Measurements from ENCODE around the gene CLRN2. TPM values are rescaled to one million over a fixed set of nuclear protein-coding genes. Genes with fewer than 3 reads are reported as not detected.

CLRN2 gene
- total RNA-seq, 2 donors from 2014 or later, result not detected

DNA sequence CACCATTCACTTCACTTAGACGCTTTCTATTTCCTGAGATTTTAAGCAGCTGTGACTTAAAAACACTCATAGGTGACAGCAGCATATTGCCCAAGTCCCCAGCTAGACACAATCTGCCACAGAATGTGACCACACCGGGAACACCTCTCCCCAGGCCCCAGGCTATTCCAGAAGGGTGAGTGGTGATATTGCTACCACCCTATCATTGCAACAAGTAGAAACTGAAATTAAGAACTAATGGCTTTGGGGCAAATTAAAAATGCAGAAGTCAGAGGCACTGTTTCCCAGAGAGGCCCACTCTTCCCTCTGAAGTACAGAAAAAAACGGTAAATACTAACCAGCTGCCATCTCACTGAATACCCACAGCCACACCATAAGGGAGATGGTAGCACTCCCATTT lies 38.1 kb upstream of the CLRN2 start:
- no peaks in the 10 kb centered on the region for H3K27me3 ChIP-seq (replicated peaks; ENCODE audit: insufficient read depth)
- 86% methylated on average over 3 of the region's 3 CpGs for WGBS
- H3K4me1 ChIP-seq (replicated peaks), result no peaks in the 10 kb centered on the region
- no peaks in the 10 kb centered on the region for H3K9me3 ChIP-seq
- no peak for DNase-seq (ENCODE audit: low spot score)
- intact Hi-C loops (cut with DNase I), result no loop called here
- no peaks in the 10 kb centered on the region for H3K36me3 ChIP-seq
- H3K27ac ChIP-seq, result no peak overlapping the region
- H3K4me3 ChIP-seq, result no peak overlapping the region
- no peak for TF ChIP-seq POLR2A (IDR thresholded peaks at IDR 0.05)
- no peak for TF ChIP-seq POLR2AphosphoS5 (IDR thresholded peaks at IDR 0.05)
- TF ChIP-seq, protein P1, sequence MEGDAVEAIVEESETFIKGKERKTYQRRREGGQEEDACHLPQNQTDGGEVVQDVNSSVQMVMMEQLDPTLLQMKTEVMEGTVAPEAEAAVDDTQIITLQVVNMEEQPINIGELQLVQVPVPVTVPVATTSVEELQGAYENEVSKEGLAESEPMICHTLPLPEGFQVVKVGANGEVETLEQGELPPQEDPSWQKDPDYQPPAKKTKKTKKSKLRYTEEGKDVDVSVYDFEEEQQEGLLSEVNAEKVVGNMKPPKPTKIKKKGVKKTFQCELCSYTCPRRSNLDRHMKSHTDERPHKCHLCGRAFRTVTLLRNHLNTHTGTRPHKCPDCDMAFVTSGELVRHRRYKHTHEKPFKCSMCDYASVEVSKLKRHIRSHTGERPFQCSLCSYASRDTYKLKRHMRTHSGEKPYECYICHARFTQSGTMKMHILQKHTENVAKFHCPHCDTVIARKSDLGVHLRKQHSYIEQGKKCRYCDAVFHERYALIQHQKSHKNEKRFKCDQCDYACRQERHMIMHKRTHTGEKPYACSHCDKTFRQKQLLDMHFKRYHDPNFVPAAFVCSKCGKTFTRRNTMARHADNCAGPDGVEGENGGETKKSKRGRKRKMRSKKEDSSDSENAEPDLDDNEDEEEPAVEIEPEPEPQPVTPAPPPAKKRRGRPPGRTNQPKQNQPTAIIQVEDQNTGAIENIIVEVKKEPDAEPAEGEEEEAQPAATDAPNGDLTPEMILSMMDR (IDR thresholded peaks at IDR 0.05), result no peak

DNA sequence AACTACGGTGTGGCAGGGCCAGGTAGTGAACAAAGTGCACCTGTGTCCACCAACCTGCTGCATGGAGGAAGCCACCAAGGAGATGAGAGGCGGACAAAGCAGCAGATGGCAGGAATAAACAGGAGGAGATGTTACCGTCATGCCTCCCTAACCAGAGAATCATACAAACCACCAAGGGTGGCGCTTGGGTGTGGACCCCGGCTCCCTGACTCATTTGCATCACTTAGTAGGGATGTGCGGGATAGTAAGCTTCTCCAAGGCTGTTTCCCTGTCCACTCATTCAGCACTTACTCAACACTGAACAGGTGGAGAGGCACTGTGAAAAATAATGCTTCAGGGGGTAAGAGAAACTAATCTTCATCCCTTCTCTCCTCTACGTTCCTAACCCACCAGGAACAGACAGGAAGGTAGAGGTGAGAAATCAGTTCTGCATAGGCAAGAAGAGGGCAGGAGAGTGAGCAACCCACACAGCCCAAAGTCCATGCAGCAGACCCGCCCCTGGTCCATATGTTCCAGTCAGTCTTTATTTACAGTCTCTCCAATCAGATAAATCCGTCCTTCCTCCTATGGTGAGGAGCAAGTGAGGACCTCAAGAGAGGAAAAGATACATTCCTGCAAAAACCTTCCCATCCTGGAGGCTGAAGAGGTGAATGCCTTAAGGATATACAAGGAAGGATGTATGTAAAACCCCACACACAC lies 37.0 kb upstream of the CLRN2 start:
- 88% methylated on average over 9 of the region's 9 CpGs for WGBS

DNA sequence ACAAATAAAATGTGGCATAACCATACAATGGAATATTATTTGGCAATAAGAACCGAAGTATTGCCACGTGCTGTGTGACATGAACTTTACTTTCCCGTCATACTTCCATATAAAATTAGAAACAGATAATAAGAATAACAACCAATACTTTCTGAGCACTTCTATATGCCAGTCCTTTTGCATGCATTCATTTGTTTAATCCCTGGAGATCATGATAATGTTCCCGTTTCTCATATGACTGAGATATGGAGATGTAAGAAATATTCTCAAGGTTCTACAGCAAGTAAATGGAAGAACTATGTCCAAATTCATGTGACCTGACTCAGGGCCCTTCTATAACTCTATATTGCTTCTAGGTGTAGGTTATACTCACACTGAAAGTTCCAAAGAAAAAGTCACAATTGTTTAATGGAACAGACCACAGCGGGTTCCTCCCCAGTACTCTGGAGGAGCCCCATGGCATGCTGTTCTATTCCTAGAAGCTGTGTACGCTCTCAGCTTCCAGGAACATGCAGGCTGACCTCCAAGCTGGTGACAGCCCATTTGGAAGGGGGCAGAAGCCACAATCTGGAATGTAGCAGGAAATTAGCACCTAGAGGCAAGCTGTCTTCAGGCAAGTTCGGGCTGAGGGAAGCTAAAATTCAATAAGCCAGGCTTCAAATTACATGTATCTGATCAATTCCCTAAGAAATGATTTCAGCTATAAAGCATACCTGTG lies 34.6 kb upstream of the CLRN2 start:
- intact Hi-C loops (cut with DNase I), result no loop called here
- 76% methylated on average over 7 of the region's 7 CpGs for WGBS

More for the DNA sequence above, 37.0 kb upstream of the CLRN2 start:
- DNase-seq (ENCODE audit: low spot score), result no peak
- Histone ChIP-seq H3K4me1 (replicated peaks) (no peaks in the 10 kb centered on the region), H3K36me3 (no peaks in the 10 kb centered on the region), H3K27ac (no peak overlapping the region), H3K4me3 (no peak overlapping the region), H3K9me3 (no peaks in the 10 kb centered on the region), H3K27me3 (replicated peaks; ENCODE audit: insufficient read depth) (no peaks in the 10 kb centered on the region)
- intact Hi-C loops (cut with DNase I), result no loop called here
- TF ChIP-seq, protein P1 (IDR thresholded peaks at IDR 0.05), result no peak
- TF ChIP-seq POLR2A (IDR thresholded peaks at IDR 0.05) (no peak), POLR2AphosphoS5 (IDR thresholded peaks at IDR 0.05) (no peak)

DNA sequence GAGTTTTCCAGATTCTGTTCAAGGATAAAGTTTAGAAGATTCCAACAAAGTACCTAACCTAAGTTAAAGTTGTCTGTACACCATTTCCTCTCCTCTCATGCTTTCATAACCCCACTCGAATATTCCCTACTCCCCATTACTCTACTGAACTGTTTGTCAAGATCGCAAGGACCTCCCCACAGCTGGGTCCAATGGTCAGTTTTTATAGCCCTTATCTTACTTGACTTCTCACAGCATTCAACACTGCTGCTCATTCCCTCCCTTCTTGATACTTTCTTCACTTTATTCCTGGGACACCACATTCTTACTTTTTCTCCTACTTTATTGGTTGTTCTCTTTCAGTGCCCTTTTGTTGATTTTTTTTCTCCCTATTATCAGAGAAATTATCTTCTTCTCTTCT lies 34.0 kb upstream of the CLRN2 start:
- DNase-seq (ENCODE audit: low spot score), result no peak
- intact Hi-C loops (cut with DNase I), result no loop called here
- no peaks in the 10 kb centered on the region for H3K36me3 ChIP-seq
- H3K9me3 ChIP-seq, result no peaks in the 10 kb centered on the region
- TF ChIP-seq POLR2AphosphoS5 (IDR thresholded peaks at IDR 0.05) (no peak), POLR2A (IDR thresholded peaks at IDR 0.05) (no peak)
- TF ChIP-seq, protein P1 (IDR thresholded peaks at IDR 0.05), result no peak
- H3K27ac ChIP-seq, result no peak overlapping the region
- no peak overlapping the region for H3K4me3 ChIP-seq
- H3K27me3 ChIP-seq (replicated peaks; ENCODE audit: insufficient read depth), result no peaks in the 10 kb centered on the region
- WGBS, result 86% methylated on average over 2 of the region's 2 CpGs
- no peaks in the 10 kb centered on the region for H3K4me1 ChIP-seq (replicated peaks)

More for the DNA sequence above, 34.6 kb upstream of the CLRN2 start:
- Histone ChIP-seq H3K36me3 (no peaks in the 10 kb centered on the region), H3K4me1 (replicated peaks) (no peaks in the 10 kb centered on the region), H3K27me3 (replicated peaks; ENCODE audit: insufficient read depth) (no peaks in the 10 kb centered on the region), H3K9me3 (no peaks in the 10 kb centered on the region), H3K4me3 (no peak overlapping the region), H3K27ac (no peak overlapping the region)
- TF ChIP-seq POLR2A (IDR thresholded peaks at IDR 0.05) (no peak), POLR2AphosphoS5 (IDR thresholded peaks at IDR 0.05) (no peak)
- TF ChIP-seq, protein P1 (IDR thresholded peaks at IDR 0.05), result no peak
- no peak for DNase-seq (ENCODE audit: low spot score)
